Measurements from ENCODE around the gene ACAA1.

Gene ACAA1

DNA sequence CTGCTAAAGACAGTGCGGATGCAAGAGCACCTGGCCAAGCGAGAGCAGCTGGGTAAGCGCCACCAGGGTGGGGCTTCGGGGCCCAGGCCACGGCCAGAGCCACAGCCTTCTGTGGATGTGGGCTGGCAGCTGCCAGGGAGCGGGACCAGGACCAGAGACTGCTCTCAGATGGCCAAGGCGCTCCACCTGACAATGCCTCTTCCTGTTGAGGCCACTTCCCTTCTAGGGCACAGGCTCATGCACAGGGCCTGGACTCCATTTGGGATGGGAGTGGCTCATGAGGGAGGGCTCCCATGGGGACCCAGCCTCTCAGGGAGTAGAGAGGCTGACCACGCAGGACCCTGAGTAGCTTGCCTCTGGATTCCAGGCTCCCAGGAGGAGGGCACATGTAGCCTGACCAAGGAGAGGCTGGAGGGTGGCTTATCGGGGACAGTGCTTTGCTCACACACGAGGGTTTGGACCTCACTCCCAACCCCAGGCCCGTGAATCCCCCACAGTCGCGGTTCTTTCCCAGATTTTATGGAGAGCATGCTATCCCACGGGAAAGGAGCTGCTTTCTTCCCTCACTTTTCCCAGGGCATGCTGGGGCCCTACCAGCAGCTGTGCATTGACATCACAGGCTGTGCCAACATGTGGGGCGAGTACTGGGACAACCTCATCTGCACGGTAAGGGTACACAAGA is 25.1 kb downstream of the ACAA1 start:
- TF ChIP-seq, protein P1, sequence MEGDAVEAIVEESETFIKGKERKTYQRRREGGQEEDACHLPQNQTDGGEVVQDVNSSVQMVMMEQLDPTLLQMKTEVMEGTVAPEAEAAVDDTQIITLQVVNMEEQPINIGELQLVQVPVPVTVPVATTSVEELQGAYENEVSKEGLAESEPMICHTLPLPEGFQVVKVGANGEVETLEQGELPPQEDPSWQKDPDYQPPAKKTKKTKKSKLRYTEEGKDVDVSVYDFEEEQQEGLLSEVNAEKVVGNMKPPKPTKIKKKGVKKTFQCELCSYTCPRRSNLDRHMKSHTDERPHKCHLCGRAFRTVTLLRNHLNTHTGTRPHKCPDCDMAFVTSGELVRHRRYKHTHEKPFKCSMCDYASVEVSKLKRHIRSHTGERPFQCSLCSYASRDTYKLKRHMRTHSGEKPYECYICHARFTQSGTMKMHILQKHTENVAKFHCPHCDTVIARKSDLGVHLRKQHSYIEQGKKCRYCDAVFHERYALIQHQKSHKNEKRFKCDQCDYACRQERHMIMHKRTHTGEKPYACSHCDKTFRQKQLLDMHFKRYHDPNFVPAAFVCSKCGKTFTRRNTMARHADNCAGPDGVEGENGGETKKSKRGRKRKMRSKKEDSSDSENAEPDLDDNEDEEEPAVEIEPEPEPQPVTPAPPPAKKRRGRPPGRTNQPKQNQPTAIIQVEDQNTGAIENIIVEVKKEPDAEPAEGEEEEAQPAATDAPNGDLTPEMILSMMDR (IDR thresholded peaks at IDR 0.05; ENCODE audit: low read depth, low read length), result no peak
- H3K4me3 ChIP-seq (ENCODE audit: low read depth, low read length), result no peak overlapping the region

GRCh38 chr3:38111201-38111600 is 25.7 kb downstream of the ACAA1 start:
- H3K4me3 ChIP-seq (ENCODE audit: low read depth, low read length), result no peak overlapping the region
- TF ChIP-seq, protein P1 (IDR thresholded peaks at IDR 0.05; ENCODE audit: low read depth, low read length), result no peak

DNA sequence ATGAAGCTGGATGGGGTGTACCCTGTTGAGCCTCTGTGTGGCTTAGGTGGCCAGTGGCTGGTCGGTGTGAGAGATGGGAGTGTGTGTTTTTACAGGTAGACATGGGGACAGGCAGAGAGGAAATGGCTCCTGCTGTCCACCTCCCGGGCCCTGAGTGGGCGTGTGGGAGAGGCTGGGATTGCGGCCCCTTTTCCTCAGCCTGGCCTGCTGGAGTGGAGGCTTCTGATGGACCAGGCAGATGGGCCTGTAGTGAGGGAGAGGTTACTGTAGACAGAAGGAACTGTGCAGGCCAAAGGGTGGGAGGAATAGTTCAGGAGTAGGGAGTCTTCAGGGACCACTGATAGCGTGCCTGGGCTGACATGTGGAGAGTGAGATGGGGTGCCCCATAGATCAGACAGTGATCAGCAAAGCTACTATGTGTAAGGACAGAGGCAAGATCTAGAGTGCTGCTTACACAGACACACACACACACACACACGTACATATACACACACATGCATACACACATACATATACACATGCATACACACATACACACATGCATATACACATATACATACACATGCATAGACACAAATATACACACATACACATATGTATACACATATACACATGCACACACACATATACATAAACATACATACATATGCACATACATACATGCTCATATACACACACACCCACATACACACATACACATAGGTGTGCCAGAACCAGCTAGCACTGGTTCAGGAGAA is 26.4 kb downstream of the ACAA1 start:
- H3K4me3 ChIP-seq (ENCODE audit: low read depth, low read length), result no peak overlapping the region
- TF ChIP-seq, protein P1 (IDR thresholded peaks at IDR 0.05; ENCODE audit: low read depth, low read length), result no peak

- TF ChIP-seq, protein P1 (IDR thresholded peaks at IDR 0.05; ENCODE audit: low read depth, low read length), result no peak
Observed at GRCh38 chr3:38109580-38110313, 27.2 kb downstream of the ACAA1 start.

GRCh38 chr3:38108649-38109579 is 28.0 kb downstream of the ACAA1 start:
- no peak overlapping the region for H3K4me3 ChIP-seq (ENCODE audit: low read depth, low read length)
- TF ChIP-seq, protein P1 (IDR thresholded peaks at IDR 0.05; ENCODE audit: low read depth, low read length), result no peak

More at GRCh38 chr3:38109580-38110313, 27.2 kb downstream of the ACAA1 start:
- H3K4me3 ChIP-seq (ENCODE audit: low read depth, low read length), result no peak overlapping the region

GRCh38 chr3:38107911-38108648 is 28.8 kb downstream of the ACAA1 start:
- TF ChIP-seq, protein P1 (IDR thresholded peaks at IDR 0.05; ENCODE audit: low read depth, low read length), result no peak
- H3K4me3 ChIP-seq (ENCODE audit: low read depth, low read length), result no peak overlapping the region

Data from WI38 (cell line).